GM21786 (cell line): ENCODE data around the gene BLM.
"Not testable (repeated sequence)": the region's sequence is repeated elsewhere in the genome, so short reads cannot be mapped to it uniquely, and the experiment has no call there.

Experiments
- ATAC-seq: cut with Tn5 transposase; IDR thresholded peaks from one replicate; pipeline ENCODE4 v1.9.1; 2021; ENCODE audit not compliant: unreplicated experiment

The BLM gene

DNA sequence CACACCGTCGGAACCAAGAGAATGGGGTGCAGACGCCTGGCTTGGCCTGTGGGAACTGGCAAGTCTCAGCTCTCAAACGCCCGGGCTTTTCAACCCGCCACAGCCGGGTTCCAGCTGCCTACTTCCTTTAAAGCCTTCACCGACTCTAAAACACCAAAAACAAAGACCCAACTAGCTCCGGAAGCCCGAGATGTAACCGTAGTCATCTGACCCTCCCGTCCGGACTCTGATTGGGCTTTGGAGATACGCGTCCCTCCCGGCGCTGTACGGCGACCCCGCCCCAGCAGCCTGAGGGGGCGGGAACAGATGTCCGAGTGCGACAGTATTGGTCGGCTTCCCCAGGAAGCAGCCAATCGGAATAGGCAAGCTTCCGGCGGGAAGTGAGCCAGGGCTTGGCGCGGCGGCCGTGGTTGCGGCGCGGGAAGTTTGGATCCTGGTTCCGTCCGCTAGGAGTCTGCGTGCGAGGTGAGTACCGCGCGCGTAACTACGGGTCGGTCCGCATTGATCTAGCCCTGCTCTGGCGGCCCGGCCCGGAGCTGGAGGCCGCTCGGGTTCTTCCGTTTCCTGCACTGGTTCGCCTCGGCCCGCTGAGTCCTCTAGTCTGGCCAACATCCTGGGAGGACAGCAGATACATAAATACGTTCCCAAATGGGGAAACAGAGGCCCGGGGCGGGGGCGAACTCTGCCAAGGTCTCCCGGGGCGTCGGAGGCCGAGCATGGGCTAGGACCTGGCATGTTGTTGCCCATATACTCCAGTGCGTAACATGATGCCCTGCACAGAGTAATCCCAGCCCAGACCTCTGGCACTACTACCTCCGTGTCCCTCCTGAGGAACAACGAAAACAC is at the start of gene BLM:
BLM (plus strand) TSS at position 371 of the 846 bp plus-strand sequence. CDS start 30,047 bp downstream, outside the sequence.
- ATAC-seq, result peak; percentile 99

DNA sequence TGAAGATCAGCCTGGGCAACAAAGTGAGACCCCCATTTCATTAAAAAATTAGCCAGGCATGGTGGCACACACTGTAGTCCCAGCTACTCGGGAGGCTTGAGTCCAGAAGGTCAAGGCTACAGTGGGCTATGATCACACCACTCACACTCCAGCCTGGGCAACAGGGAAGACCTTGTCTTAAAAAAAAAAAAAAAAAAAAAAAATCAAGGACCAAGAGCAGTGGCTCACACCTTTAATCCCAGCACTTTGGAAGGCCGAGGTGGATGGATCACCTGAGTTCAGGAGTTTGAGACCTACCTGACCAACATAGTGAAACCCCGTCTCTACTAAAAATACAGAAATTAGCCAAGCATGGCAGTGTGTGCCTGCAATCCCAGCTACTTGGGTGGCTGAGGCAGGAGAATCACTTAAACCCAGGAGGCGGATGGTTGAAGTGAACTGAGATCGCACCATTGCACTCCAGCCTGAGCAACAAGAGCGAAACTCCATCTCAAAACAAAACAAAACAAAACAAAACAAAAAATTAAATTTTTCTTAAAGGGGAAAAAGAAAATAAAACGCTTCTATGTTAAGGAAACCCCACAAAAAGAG is 49.3 kb upstream of the BLM start:
- ATAC-seq, result not testable (repeated sequence)

DNA sequence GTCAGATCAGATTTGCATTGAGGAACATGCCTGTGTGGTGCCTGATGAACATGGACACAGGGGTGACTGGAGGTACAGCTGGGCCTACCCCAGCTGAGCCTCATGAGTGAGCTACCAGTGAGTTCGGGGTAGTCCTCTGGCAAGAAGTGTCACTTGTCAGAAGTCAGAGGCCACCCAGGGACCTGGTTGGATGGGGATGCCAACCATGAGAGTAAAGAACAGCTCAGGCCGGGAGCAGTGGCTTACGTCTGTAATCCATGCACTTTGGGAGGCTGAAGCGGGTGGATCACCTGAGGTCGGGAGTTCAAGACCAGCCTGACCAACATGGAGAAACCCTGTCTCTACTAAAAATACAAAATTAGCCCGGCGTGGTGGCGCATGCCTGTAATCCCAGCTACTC is 46.5 kb upstream of the BLM start:
- ATAC-seq, result not testable (repeated sequence)

DNA sequence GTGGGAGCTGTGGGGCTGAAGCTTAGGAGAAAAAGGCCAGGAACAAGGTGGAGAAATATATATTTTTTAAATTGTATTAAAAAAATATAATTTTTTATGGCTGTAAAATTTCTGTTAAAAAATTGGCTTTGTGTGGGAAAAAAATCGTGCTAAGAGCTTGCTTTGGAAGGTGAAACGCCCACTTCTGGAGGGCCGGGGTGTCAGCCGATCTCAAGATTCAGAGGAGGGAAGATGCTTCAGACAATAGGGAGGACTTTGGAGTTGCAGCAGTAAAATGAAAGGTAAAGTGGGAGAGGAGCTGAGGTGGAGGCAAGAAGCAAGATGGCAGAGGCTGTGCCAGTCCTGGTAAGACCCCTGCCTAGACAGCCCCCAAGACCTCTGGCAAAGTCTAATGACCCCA is 45.9 kb upstream of the BLM start:
- ATAC-seq, result no peak

DNA sequence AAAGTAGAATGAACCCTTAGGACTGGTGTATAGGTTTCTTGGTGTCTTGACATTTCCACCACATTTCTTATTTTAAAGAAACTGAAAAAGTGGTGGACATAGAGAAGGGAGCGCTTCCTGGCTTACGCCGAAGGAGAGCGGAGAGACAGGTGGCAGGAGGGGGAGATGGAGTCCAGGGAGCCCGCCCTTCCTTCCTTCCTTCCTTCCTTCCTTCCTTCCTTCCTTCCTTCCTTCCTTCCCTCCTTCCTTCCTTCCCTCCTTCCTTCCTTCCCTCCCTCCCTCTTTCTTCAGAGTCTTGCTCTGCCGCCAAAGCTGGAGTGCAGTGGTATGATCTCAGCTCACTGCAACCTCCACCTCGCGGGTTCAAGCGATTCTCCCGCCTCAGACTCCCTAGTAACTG is 43.8 kb upstream of the BLM start:
- not testable (repeated sequence) for ATAC-seq

DNA sequence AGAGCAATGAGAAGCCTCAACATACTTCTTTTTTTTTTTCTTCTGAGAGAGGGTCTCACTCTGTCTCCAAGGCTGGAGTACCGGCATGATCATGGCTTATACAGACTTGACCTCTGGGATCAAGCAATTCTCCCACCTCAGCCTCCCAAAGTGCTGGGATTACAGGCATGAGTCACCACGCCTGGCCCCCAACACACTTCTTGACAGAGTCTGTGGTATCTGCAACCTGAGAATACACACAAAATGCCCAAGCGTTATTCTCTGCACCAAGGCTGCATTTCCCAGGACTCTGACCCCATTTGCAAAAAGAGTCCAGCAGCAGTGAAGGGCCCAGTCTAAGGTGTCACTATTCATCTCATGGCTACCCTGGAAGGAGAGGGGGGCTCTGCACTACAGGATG is 42.7 kb upstream of the BLM start:
- no peak for ATAC-seq

DNA sequence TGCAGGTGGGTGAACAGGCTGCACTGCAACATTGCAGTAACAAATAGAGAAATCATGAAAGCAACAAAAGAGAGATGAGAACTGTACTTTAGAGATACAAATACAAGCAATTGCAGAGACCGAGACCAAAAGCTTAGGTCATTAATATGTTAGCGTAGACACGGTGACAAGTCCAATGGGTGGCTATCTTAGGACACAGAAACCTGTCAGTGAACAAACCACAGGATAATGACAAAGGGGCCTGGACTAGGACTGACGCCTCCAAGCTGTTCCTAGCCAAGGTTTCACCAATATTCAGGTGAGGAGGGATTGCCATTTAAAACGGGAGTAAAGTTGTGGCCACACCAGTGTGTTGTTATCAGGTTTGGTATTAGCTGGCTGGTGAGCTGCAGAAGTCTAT is 41.7 kb upstream of the BLM start:
- no peak for ATAC-seq

DNA sequence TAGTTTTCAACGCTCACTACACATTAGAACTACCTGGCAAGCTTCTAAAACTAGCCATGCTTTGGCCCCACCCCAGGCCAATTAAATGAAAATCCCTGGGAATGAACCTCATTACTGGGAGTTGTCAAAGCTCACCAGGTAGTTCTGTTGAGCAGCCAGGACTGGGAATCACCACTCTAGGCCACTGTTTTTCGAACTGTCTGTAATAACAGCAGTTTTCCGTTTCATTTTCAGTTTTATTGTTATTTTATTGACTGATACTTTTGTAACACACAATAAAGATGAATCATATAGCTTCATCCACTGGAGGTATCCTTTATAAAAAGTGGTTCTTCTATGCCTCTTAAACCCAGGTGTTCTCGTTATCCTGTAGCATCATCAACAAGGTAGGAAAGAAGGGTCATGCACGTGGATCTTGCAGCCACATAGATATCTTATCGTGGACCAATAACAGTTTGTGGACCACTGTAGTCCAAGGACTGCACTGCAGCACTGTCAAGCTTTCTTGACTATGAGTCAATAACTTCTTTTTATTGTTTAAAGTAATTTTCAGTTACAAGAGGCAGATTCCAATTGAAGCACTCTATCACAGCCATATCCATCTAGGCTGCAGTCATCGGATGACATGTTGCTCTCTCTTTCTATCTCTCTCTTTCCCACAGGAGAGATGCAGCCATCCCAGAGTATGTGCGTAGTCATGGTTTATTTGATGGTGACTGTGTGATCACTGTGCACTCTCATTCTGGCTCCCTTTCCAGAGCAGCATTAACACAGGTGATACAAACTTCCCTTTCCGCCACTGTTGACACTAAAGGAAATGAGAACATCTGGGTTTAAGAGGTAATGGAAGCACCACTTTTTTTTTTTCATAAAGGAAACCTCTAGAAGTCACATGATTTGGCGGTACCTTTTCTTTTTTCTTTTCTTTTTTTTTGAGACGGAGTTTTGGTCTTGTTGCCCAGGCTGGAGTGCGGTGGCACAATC is 39.0 kb upstream of the BLM start:
- no peak for ATAC-seq

DNA sequence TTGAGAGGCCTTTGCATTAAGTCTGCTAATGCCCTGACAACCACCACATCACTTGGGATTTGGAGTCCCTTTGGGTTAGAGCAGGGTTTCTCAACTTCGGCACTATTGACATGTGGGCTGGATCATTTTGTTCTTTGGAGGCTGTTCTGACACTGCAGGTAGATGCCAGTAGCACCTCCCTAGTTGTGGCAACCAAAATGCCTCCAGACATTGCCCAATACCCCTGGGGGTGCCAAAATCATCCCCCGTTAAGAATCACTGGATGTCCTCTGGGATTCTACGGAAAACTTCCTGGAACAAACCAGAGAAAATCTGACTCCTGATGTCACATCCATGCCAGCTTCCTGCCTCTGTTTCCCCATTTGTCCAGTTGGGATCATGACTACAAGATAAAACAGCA is 37.2 kb upstream of the BLM start:
- no peak for ATAC-seq

DNA sequence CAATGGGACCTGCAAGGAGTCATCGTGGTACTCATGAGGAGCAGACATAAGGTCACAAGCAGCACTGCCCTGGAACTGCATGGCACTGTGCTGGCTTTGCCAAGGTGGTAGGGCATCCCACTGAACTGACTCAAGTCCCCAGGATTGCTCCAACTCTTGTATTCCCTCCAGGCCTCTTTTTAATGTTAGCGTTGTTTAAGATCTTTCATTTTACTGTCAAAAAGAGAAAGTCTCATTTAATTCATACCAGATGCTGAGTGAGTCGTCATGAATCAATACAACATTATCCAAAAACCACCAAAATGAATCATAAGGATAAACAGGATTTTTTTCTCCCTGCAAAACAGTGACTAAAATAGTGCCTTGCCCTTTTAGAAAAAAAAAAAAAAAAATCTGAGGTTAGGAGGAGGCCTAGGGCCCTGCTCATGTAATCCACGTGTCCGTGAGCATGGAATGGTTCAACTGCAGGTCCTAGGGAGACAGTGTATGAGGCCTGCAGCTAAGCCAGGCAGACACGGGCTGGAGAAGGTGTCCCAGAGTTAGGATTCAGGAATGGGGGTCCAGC is 36.7 kb upstream of the BLM start:
- no peak for ATAC-seq

DNA sequence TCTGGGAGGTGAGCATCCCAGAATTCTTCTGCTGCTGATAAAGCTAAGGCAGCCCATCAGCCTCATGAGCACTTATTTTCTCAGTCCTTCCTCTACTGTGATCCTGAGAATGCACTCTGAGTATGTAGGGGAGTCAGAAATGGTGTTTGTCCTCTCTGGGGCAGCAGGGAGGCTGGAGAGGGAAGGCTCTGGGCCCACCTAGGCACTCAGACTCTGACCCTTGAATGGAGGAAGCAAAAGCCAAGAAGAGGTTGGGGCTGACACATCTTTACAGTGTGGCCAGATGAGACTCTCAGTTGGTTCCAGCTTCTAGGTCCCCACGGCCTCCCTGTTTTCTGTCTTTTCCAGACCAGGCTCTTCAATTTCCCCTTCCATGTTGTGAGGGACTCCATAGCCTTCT is 36.1 kb upstream of the BLM start:
- ATAC-seq, result no peak

DNA sequence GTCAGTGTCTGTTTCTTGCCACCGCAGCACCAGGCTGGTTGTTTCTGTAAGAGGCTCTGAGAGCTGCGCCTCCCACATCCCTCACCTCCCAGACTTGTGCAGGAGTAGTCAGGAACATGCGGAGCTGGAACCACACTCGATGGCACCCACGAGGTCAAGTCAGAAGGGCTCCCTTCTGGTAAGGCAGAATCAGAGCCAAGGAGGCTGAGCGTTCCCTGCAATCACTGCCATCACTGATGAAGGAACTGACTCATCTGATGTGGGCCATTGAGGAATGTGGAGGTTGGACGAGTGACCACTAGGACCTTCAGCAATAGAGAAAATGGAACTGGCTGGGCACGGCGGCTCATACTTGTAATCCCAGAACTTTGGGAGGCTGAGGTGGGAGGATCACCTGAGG is 35.7 kb upstream of the BLM start:
- ATAC-seq, result no peak

DNA sequence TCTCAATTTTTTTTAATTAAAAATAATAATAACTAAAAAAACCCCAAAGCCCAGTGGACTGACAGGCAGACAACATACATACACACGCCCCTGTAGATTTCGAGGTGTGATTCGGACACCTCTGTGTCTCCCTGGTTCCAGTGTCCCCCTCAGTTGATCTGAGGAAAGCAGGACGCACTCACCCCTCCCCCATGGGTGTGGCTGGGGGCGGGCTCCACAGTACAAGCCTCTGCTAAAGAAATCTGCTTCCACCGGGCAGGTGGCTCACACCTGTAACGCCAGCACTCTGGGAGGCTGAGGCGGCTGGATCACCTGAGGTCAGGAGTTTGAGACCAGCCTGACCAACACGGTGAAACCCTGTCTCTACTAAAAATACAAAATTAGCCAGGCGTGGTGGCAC is 33.8 kb upstream of the BLM start:
- no peak for ATAC-seq

DNA sequence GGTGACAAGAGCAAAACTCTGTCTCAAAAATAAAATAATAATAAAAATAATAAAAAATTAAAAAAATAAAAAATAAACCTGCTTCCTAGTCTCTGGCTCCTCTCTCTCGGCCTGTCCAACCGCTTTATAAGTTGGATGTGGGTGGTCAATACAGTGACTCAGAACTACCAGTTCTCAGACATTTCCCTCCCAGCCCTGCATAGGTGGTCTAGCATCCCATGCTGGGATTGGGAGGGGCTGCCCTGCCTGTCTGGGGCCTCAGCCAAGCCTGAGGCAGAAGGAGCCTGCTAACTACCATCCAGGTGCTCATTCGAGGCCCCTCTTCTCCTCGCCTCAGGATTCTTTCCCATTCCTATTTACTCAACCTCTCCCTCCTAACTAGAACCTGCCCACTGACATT is 33.3 kb upstream of the BLM start:
- ATAC-seq, result no peak

DNA sequence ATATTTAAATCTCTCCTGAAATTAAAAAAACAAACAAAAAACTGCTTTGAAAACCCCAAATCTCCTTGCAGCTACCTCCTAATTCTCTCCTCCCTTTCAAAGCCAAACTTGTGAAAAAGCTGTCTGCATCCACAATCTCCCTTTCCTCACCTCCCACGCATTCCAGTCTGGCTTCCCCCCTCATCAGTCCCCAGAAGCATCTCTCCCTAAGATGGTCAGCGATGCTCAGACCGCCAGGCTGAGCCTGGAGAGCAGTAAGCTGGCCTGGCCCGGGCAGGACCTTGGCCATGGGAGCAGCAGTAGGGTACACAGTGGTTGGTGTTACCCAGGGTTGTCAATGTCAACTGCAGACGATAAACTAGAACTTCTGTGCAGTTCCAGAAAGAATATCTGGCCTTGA is 32.9 kb upstream of the BLM start:
- ATAC-seq, result no peak

DNA sequence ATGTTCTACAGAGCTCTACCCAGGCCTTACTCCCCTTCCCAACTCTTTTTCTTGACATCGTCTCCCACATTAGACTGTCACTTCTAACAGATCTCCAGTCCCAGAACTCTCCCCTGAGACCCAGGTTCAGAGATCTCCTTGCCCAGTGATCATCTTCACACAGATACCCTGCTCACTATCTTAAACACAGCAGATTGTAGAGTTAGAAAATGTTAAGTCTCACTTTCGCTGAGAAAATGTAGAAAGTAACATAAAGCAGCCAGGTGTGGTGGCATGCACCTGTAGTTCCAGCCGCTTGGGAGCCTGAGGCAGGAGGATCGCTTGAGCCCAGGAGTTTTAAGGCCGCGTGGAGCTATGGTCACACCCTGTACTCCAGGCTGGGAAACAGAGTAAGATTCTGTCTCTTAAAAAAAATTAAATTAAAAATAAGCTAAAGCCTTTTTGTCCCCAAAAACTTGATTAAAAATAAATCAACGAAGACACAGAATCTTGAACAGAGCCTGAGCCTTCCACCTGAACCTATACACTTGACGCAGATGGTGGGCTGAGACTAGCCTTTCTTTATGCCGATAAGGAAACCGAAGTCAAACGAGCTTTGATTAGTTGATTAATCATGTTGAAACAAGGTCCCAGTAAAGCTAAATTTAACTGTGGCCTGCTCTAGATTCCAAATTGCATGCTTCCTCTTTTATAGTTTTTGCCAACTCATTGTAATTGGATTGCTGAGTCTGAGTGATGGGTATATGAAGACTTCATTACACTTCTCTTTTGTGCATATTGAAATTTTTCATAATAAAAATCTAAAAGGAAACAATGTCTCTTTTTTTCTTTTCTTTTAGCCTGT is 31.3 kb upstream of the BLM start:
- peak; percentile 27 for ATAC-seq

DNA sequence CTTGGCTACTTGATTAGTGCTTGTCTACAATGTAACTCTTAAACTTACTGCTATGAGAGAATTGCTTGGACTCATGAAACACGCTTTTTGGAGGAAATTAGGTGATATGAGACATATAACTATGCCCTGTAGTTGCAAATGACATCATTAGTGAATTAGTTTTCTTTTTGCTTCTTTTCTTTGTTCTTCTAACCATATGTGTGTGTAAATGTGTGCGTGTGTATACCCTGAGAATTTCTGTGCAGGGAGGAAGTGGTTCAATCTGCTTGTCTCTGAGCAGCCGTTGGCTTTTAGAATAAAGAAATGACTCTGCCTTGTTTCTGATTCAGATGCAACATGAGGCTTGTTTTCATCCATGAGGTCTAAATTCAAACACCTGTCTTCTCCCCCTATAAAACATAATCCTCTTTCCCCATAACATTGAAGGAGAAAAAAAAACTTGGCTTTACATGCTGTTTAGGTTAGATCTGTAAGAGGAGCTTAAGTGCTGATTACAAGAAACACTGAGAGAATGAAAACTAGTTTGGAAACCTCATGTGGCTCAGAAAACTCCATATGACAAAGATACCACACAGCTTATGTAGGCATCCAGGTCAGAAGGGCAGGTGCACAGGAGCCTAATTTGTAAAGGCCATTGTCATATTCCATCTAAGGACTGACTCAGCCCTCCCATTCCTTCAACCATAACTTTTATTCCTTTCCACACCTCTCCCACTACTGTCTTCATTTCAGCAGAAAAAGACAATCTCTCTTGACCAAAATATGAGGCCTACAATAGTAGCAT is 30.5 kb upstream of the BLM start:
- ATAC-seq, result peak; percentile 88

DNA sequence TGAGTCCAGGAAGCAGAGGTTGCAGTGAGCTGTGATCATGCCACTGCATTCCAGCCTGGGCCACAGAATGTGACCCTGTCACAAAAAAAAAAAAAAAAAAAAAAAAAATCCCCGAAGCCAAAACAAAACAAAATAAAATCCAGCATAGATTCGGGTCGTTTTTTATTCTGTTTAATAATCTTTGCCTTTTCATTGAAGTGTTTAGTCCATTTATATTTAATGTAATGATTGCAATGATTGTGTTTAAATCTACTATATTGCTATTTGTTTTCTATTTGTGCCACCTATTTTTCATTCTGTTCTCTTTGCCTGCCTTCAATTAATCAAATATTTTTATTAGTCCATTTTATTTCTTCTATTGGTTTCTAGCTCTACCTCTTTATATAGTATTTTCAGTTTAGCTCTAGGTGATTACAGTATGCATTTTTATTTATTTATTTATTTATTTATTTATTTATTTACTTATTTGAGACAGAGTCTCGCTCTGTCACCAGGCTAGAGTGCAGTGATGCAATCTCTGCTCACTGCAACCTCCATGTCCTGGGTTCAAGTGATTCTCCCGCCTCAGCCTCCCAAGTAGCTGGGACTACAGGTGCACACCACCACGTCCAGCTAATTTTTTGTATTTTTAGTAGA is 27.7 kb upstream of the BLM start:
- ATAC-seq, result not testable (repeated sequence)

DNA sequence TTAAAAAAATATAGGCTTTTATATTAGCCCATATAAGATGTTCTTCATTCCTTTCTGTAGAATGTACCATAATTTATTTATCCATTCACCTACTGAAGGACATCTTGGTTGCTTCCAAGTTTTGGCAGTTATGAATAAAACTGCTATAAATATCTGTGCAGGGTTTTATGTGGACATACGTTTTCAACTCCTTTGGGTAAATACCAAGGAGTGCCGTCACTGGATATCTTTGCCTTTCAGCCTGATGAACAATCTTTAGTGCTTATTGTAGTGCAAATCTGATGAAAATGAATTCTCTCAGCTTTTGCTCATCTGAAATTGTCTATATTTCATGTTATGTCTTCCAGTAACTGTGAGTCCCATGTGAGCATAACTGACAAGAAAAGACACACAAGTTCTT is 26.6 kb upstream of the BLM start:
- ATAC-seq, result no peak
